ENCODE data around the gene OAF. TPM values are rescaled to one million over a fixed set of nuclear protein-coding genes. Genes with fewer than 3 reads are reported as not detected.

OAF gene
- total RNA-seq, 2 donors from 2014 or later, result 1.7 to 3.6 TPM

- Histone ChIP-seq H3K27ac (ENCODE audit: low read depth, low read length) (no peak overlapping the region), H3K4me1 (ENCODE audit: control insufficient read depth, insufficient read depth, low read length) (no peaks in the 10 kb centered on the region), H3K27me3 (ENCODE audit: control insufficient read depth, insufficient read depth, low read length, poor library complexity, severe bottlenecking) (peaks cover 88% of the 10 kb centered on the region), H3K4me3 (ENCODE audit: low read length) (no peak overlapping the region), H3K9me3 (ENCODE audit: control insufficient read depth, low read length) (no peaks in the 10 kb centered on the region), H3K9ac (ENCODE audit: extremely low read depth, low read length, poor library complexity, severe bottlenecking) (no peak overlapping the region), H3K36me3 (ENCODE audit: control insufficient read depth, insufficient read depth, low read length) (no peaks in the 10 kb centered on the region)
- DNase-seq, result no peak
- TF ChIP-seq CTCF (conservative IDR thresholded peaks at IDR 0.05), result no peak
- Mint-ChIP-seq H3K4me1 (peaks cover 24% of the 10 kb centered on the region), H3K27me3 (ENCODE audit: insufficient read depth) (peaks cover 93% of the 10 kb centered on the region), H3K27ac (no peak overlapping the region), H3K36me3 (ENCODE audit: low read depth) (no peaks in the 10 kb centered on the region), H3K4me3 (peak overlapping the region; percentile 67), H3K9me3 (no peaks in the 10 kb centered on the region)
- 34 to 37% methylated on average over 2 to 12 of the region's 13 CpGs for WGBS, 2 experiments (ENCODE audit: insufficient coverage in 1 of 2, insufficient read length in 1 of 2)
These were observed 1.5 kb downstream of the OAF start for GRCh38 chr11:120212259-120212878.

GRCh38 chr11:120212926-120213325 is 2.1 kb downstream of the OAF start:
- Mint-ChIP-seq H3K4me1 (peaks cover 24% of the 10 kb centered on the region), H3K4me3 (peak overlapping the region; percentile 67), H3K27me3 (ENCODE audit: insufficient read depth) (peaks cover 93% of the 10 kb centered on the region)

DNA sequence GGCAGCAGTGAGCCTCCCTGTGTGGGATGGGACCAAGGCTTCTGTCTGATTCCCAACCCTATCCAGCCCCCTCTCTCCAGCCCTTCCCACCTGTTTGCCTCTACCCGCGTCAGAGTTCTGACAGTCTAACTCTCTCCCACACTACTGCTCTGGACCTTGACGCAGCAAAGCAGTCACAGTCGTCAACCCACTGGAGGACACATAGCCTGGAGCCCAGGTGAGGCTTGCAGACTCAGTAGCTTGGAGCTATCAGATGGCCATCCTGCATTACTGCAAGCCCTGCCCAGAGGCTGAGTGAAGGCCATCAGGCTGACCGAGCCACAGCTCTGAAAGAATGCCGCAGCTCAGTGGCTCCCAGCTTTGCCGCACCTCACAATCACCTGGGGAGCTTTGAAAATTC is 3.7 kb downstream of the OAF start:
- Mint-ChIP-seq H3K4me3 (no peak overlapping the region), H3K9me3 (no peaks in the 10 kb centered on the region), H3K27ac (no peak overlapping the region), H3K27me3 (ENCODE audit: insufficient read depth) (peaks cover 92% of the 10 kb centered on the region), H3K4me1 (peaks cover 28% of the 10 kb centered on the region), H3K36me3 (ENCODE audit: low read depth) (no peaks in the 10 kb centered on the region)
- Histone ChIP-seq H3K4me1 (ENCODE audit: control insufficient read depth, insufficient read depth, low read length) (no peaks in the 10 kb centered on the region), H3K27me3 (ENCODE audit: control insufficient read depth, insufficient read depth, low read length, poor library complexity, severe bottlenecking) (peaks cover 75% of the 10 kb centered on the region), H3K27ac (ENCODE audit: low read depth, low read length) (no peak overlapping the region), H3K9ac (ENCODE audit: extremely low read depth, low read length, poor library complexity, severe bottlenecking) (no peak overlapping the region), H3K9me3 (ENCODE audit: control insufficient read depth, low read length) (no peaks in the 10 kb centered on the region), H3K36me3 (ENCODE audit: control insufficient read depth, insufficient read depth, low read length) (no peaks in the 10 kb centered on the region), H3K4me3 (ENCODE audit: low read length) (no peak overlapping the region)
- TF ChIP-seq CTCF (conservative IDR thresholded peaks at IDR 0.05), result no peak
- 93 to 97% methylated on average over 5 to 7 of the region's 7 CpGs for WGBS, 2 experiments (ENCODE audit: insufficient coverage in 1 of 2, insufficient read length in 1 of 2)
- no peak for DNase-seq

More at GRCh38 chr11:120212926-120213325, 2.1 kb downstream of the OAF start:
- peaks cover 86% of the 10 kb centered on the region for H3K27me3 ChIP-seq (ENCODE audit: control insufficient read depth, insufficient read depth, low read length, poor library complexity, severe bottlenecking)
- TF ChIP-seq CTCF (conservative IDR thresholded peaks at IDR 0.05), result no peak
- no peak overlapping the region for H3K27ac Mint-ChIP-seq
- no peaks in the 10 kb centered on the region for H3K9me3 Mint-ChIP-seq
- H3K4me3 ChIP-seq (ENCODE audit: low read length), result no peak overlapping the region
- H3K9ac ChIP-seq (ENCODE audit: extremely low read depth, low read length, poor library complexity, severe bottlenecking), result no peak overlapping the region
- H3K36me3 ChIP-seq (ENCODE audit: control insufficient read depth, insufficient read depth, low read length), result no peaks in the 10 kb centered on the region
- no peaks in the 10 kb centered on the region for H3K36me3 Mint-ChIP-seq (ENCODE audit: low read depth)
- no peaks in the 10 kb centered on the region for H3K4me1 ChIP-seq (ENCODE audit: control insufficient read depth, insufficient read depth, low read length)
- H3K27ac ChIP-seq (ENCODE audit: low read depth, low read length), result no peak overlapping the region
- no peaks in the 10 kb centered on the region for H3K9me3 ChIP-seq (ENCODE audit: control insufficient read depth, low read length)
- DNase-seq, result no peak
- 60 to 66% methylated on average over 2 of the region's 2 CpGs for WGBS, 2 experiments (ENCODE audit: insufficient coverage in 1 of 2, insufficient read length in 1 of 2)
